T-helper 1 cell (primary cell): ENCODE results near the gene PCDH15.
"Not testable (repeated sequence)": the region's sequence is repeated elsewhere in the genome, so short reads cannot be mapped to it uniquely, and the experiment has no call there.

Experiments
- DNase-seq, 5 donors: peaks; one replicate each; pipeline ENCODE4 v3.0.0-alpha.2; 2012 to 2020

The PCDH15 gene

DNA sequence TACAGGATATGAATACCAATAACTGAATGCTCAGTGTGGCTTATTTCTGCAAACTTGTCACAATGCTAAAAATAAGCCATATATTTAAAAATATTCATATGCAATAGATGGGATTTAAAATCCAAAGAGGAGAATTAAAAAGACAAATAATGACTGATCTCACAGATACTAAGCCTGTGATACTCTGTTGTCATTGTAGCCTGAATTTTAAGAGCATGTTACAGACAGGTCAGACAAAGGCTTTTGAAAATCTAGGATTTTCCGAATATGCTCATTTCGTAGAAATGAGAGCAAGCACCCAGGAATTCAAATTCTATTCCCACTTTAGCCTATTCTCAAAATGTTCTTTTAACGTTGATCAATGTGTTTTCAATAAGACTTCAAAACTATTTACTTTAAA, 269.7 kb downstream of the PCDH15 start:
- DNase-seq = no peak

DNA sequence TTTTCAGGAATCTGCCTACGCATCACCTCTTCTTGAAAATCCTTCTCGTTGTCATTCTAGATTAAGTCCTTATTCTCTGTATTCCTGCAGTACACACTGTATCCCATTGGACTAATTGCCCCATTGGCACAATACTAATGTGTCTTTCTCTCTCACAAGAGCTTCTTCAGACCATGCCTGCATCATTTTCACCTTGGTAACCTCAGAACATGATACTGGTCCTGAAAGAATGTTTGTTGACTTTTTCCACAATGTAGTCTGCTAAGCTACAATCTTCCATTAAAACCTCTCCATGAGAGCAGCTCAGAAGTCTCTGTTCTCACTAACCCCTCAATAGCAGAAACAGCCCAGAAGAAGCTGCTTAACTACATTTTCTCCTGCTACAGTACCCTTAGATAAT, 270.7 kb downstream of the PCDH15 start:
- DNase-seq = no peak

DNA sequence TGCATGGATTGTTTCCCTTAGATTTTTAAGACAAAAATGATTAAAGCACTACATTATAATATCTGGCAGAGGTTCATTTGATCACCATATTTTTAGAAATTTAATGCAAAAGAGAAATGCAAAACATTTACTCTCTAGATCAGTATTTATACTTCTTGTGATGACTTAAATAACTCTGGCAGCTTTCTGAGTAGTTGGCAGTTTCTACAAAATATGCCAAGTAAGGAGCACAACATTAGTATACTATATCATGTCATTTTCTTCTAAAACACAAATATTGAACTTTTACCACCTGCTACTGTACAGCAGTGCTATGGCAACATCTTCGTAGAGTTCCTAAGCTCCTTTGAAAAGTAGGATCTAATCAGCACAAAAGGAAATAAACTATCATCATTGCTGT, 275.2 kb downstream of the PCDH15 start:
- no peak for DNase-seq

DNA sequence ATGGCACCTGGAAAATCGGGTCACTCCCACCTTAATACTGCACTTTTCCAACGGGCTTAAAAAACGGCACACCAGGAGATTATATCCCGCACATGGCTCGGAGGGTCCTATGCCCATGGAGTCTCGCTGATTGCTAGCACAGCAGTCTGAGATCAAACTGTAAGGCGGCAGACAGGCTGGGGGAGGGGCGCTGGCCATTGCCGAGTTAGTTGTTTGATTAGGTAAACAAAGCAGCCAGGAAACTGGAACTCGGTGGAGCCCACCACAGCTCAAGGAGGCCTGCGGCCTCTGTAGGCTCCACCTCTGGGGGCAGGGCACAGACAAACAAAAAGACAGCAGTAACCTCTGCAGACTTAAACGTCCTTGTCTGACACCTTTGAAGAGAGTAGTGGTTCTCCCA, 285.8 kb downstream of the PCDH15 start:
- not testable (repeated sequence) for DNase-seq

DNA sequence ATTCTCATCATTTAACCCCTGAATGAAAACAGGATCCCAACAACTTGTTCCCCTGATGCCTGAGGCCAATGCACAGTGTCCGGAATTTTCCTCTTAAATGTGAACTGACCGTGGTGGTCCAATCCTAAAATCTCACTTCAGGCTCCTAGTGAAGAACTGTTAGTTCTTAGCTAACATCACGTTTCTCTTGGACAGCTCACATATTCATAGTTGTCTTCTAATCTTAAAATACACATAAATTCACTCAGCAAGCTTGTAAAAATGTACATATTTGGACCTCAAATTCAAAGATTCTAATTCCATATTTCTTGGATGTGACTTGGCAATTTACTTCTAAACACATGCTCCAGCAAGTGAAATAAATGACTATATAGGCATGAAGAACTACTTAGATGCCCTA, 297.2 kb downstream of the PCDH15 start:
- DNase-seq = no peak

DNA sequence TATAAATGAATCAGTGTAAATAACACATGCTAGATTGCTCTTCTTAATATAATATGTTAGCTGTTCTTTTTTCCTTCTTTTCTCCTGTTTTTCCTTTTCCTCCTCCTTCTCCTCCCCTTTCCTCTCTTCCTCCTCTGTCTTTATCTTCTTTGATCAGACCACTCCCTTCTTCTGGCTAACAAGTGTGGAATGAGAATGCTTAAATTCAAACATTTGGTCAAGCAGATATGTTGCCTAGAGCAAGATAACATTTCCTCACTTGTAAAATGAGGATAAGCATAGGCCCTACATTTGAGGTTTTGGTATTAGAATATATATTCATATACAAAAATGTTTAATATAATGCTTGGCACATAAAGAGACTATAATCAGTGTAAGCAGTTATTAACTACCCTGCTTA, 299.1 kb downstream of the PCDH15 start:
- DNase-seq = no peak

DNA sequence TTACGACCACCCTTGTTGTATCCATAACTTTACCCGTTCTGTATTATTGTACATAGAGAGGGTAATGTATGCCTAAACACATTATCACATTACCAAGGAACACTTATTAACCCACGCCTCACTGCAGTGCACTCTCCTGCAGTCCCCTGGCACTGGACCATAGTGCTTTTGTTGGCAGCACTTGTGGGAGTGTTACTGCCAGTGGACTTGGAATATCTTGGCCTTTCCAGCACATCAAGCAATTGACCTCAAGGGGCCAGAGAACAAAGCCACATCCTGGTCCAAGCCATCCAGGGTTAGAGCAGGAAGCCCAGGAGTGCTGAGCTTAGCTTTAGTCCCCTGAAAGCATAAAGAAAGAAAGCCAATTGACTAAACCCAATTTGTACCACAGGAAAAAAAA, 304.2 kb downstream of the PCDH15 start:
- DNase-seq = no peak

DNA sequence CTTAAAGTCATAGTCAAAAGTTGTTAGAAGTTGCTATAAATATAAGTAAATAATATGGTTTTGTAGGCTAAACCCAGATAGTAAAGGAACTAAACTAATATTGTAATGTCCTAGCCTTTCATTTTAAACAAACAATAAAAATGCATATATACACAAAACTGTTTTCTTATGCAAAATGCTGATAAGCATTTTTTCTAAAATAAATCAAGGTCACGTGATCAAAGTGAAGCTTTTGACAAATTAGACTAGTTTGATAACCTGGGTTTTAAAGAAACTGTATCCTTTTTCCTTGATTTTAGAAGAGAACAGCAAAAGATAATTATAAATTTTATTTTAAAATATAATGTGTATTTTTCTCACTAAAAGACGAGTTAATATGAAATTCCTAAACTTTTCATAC, 313.3 kb downstream of the PCDH15 start:
- no peak for DNase-seq

DNA sequence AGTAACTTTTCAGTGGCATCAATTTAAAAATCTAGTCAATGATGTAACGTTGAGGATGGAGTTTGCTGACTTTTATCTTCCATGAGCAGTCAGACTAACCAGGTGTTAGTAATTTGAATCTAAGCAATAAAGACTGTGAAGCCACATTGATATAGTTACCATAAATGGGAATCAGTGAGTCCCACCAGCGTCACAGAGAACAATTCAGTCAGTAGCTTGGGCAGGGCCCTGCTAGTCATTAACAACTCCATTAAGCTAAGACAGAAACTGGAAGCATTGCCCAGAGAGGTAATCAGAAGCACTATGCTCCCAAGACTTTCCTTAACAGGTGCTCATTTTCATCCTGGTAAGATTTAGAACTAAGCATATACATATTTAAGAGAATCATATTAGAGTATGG, 315.1 kb downstream of the PCDH15 start:
- DNase-seq = no peak

DNA sequence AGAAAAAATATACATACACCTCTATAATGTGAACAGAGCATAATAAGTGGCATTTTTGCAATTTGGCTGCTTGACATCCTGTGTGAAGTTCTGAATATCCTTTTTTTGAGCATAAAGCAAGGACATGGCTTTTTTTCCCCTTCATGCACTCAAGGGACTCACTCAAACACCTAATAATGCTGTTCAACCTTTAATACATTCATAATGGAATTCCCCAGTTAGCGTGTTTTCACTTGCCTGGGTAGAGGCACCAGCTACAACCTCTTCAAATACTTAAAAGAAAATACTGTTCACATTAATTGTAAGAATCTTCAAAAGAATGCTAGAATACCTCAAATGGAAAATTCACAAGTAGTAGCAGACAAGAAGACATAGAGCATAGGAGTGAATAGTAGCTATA, 316.8 kb downstream of the PCDH15 start:
- no peak for DNase-seq

DNA sequence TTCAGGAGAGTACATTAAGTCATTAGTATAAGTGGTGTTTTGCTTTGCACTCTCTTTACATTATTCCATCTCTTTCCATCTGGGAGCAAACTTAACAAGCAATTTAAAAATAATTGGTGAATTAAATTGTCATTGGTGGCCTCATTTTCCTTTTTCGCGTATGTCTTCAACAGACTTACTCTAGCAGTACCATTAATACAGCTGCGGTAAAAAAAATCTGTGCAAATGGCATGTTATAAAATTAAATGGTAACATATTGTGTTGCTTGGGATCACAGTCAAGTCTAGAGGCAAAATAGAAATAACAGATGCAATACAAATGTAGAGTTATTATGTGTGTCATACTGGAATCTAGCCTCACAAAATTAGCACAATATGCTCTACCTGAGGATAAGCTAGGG, 322.4 kb downstream of the PCDH15 start:
- no peak for DNase-seq

DNA sequence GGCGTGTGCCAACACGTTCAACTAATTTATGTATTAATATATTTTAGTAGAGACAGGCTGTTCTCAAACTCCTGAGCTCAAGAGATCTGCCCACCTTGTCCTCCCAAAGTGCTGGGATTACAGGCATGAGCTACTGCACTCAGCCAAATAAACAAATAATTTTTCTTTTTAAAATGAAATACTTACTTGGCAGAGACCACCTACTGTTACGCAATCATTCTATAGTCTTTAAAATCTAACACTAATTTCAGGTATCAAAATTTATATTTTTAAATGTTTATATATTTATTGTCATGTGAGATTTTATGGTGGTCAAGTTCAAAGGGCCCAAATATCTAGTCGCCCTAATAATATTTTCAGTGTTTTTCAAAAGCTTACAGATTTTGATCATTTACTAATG, 323.3 kb downstream of the PCDH15 start:
- no peak for DNase-seq

DNA sequence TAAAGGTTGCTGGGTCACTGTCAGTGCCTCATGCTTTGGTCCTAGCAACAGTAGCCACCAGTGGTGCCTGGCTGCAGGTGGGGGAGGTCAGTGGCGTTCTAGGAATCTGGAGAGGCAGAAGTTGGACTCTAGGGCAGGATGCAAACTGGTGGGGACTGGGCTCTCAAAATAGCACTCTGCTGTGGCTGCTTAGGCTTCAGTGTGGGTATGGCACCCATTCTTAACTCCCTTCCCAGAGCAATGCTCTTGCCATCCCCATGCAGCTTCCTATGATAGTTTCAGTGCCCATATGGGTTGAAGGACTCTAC, 330.8 kb downstream of the PCDH15 start:
- DNase-seq = no peak

DNA sequence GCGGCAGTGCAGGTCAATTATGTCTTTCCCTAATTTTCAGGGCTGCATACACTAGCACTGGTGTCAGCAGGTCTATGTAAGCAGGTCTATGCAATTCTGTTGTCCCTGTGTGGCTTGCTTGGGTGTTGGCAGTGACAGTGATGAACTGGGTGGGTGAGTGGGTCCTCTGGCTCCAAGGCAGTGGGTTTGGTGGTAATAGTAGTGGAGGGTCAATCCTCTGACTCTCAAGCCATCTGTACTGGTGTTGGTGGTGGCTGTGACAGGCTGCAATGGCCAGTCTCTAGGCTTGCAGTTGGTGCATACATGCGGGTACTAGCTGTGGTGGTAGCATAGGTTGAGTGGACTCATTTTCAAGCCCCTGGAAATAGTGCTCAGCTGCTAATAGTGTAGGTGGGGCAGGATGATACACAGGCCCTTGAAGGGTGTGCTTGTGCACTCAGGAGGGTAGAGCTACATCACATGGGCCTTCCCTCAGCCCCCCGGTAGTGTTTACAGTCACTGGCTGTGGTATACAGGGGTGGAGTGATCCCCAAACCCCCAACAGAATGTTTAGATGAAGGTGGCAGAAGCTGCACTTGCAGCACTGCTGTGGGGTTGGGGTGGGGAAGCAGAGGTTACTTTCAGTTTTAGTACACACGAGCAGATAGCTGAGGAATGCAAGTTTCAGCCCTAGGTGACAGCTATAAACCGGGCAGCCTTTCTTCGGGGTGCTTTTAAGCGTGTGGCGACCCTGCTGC, 331.3 kb downstream of the PCDH15 start:
- DNase-seq = no peak

DNA sequence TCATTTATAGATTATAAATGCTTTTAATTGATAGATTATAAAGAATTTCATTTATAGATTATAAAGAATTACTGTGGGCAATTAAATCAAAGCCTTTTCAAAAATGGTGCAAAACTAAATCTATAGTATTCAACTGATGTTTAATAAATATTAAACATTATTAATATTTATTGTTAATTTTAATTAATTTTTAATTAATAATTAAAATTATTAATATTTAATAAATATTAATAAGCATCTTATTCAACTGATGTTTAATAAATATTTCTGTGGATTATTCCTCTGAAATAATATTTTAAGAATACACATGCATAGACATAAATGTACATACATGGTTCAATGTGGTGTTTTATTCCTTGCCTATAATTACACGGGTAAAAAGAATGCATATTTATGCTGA, 346.8 kb downstream of the PCDH15 start:
- DNase-seq = no peak

DNA sequence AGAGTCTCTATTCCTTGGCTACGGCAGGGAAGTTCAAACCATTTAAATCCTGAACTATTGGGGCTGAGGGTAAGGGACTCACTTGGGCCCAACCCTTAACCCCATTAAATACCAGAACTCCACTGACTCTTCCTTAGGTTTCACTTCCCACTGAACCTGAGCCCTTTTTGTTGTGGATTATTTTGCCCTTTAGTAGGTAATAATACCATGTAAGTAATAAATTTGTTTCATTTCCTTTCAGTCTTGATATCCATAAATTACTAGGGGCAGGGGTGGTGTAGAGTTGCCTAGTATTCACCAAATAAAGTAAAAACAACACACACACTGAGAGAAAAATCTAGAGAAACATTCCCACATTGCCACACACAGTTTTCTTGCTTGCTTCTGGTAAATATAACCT, 352.0 kb downstream of the PCDH15 start:
- DNase-seq = no peak

DNA sequence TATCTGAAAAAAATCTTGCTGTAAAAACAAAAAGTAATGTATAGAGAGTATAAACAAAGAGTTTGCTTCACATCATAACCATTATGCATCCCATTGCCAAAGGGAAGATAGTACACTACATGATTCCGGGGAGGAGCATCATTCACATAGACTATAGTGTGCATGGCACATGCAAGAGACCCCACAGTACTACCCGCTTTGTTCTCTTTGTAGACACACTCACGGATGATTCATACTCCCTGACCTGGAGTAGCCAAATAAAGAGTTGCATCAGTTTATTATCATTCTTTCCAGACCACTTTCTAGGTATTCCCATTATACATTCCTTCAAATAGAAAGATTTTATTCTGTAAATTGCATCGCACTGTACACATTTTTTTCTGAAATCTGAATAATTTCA, 356.9 kb downstream of the PCDH15 start:
- no peak for DNase-seq

DNA sequence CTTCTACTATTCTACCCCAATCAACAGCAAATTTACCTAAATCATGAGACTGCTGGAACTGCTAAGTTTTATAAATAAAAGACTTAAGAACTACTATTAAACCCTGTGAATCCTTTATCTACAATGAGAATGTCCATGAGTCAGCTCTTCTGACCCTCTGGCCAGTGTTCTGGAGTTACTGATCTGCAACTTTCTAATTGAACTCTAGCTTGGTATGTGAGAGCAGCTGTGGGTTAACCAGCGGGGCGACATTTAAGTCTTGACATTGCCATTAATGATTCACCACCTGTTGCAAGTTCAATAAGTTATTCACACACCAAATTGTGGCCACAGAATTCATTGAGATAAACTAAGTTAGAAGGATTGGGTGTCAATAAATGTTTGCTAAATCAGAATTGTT, 359.8 kb downstream of the PCDH15 start:
- DNase-seq = no peak

DNA sequence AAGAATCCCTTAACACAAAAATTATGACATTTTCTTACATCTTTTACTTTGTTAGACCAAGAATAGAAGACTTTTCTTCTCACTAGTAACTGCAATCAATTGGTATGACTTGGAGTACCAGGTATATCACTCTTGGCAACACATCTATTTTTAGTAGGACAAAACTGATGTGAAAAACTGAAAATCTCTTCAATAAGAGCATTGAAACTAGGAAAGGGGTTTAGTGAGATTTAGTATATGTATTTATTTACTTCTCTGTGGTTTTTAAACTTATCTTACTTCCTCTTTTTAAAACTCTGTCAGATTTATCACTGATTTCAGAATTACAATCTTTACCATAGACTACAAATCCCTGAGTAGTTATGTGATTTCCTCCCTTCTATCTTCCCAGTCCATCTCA, 366.2 kb downstream of the PCDH15 start:
- DNase-seq = no peak

DNA sequence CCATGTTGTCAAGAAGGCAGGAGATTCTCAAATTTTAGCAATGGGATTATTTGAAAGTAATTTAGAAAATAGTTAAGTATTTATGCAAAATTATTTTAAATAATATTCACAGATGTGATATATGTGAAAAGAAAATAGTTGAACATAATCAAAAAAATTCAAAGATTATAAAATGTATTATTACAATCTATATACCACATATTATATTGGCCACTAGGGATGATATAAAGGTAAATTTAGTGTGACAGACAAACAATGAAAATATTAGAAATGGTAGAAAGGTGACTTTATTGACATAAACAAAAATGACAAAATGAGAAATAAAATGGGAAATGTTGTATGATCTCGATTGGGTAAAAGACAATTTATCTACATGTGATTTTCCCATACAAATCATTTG, 385.5 kb downstream of the PCDH15 start:
- no peak for DNase-seq

DNA sequence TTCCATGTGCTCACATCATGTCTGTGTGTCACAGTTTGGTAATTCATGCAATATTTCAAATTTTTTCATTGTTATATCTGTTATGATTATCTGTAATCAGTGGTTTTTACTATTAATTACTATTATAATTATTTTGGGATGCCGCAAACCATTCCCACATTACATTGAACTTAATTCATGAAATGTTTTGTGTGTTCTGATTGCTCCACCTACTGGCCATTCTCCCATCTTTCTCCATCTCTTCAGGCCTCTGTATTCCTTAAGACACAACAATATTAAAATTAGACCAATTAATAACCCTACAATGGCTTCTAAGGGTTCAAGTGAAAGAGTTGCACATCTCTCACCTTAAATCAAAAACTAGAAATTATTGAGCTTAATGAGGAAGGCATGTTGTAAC, 398.5 kb downstream of the PCDH15 start:
- DNase-seq = no peak

DNA sequence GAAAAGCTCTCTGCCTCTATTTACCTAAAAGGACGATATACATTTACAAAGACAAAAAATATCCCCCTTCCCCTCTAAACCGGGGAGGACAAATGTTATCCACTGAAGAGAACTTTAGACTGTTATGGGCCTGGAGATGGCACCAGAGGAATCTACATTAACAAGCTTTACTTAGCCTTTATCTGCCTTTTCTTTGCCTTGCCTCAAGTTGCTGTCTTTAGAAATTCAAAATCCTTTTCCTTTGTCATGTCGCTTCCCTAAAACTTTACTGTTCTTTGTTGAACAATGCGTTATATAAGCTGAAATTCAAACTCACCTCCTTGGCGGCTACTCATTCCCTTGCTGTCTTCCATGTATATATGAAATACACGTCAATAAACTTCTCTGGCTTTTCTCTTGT, 405.0 kb downstream of the PCDH15 start:
- DNase-seq = no peak

DNA sequence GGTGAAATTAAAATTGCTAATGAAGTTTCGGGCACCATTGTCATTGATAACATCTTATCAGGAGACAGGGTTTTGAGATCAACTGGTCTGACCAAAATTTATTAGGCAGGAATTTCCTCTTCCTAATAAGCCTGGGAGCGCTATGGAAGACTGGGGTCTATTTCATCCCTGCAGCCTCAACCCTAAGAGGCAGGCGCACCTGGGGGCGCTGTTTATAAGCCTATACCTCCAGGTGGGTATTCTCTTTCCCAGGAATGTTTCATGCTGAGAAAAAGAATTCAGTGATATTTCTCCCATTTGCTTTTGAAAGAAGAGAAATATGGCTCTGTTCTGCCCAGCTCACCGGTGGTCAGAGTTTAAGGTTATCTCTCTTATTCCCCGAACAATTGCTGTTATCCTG, 406.4 kb downstream of the PCDH15 start:
- not testable (repeated sequence) for DNase-seq

DNA sequence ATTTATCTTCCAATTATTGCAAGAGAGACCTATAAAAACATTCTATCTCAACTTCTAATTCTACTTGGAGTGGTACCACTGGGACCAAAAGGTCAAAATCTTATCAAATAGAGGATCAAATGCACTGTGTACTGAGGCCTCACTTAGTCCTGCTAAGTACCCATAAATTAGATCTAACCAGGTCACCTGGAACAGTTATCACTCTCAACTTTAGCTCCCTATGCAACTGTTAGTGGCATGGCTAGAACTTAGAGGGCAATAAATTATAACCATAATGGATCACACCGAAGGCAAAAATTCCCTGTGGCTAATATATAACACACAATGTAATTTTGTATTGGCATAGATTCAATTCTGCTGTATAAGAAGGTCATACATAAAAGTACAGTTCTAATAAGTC, 428.9 kb downstream of the PCDH15 start:
- DNase-seq = no peak

DNA sequence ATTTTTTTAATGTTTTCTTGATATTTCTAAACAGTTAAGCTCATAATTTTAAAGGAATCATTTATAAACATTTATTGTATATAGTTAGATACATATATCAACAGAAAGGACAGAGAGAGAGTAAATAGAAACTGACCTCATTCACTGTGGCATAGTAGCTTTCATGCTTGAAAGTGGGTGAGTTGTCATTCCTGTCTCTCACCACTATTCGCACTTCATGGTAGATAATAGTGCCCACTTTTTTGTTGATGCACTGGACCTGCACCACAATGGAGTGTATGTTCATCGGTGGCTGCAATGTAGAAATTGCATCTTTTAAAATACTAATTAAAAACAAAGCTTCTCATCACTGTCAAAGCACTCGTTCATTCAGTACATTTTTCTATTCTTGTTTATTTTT, 432.0 kb downstream of the PCDH15 start:
- no peak for DNase-seq

DNA sequence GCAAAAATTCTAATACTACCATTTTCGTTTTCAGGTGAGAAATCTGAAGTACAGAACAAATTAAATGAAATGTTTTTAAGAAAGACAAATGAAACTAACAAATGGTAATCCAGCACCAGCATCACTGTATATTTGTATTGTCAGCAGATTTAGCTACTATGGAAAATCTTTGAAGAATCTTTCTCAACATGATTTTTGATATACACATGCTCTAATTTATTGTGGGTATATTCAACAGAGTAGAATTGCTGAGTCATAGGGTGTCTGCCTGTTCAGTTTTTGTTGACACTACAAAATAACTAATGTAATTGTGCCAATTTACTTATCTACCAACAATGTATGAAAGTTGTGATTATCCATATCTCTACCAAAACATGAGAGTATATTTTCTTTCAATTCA, 437.6 kb downstream of the PCDH15 start:
- DNase-seq = no peak
